GM21717 (cell line): ENCODE measurements around the gene SPEG.

Experiments
- ATAC-seq: cut with Tn5 transposase; IDR thresholded peaks from one replicate; pipeline ENCODE4 v1.9.1; 2021; ENCODE audit warnings: mild to moderate bottlenecking, moderate library complexity; ENCODE audit not compliant: unreplicated experiment

SPEG gene

GRCh38 chr2:219508444-219508734 is 73.7 kb downstream of the SPEG start:
- ATAC-seq = no peak

GRCh38 chr2:219508971-219509779 is 74.5 kb downstream of the SPEG start:
- ATAC-seq = no peak

GRCh38 chr2:219509780-219510511 is 75.3 kb downstream of the SPEG start:
- no peak for ATAC-seq

GRCh38 chr2:219510512-219511135 is 76.0 kb downstream of the SPEG start:
- ATAC-seq = no peak

- no peak for ATAC-seq
These were observed 77.1 kb downstream of the SPEG start for GRCh38 chr2:219511547-219512325.

GRCh38 chr2:219512524-219513216 is 78.0 kb downstream of the SPEG start:
- no peak for ATAC-seq

GRCh38 chr2:219513787-219514186 is 79.1 kb downstream of the SPEG start:
- no peak for ATAC-seq

- no peak for ATAC-seq
These were observed 79.6 kb downstream of the SPEG start, which contains the start of gene ASIC4 for GRCh38 chr2:219514196-219514761. Gene ASIC4 (plus strand): TSS chr2:219514482. CDS start chr2:219514725, 243 bp downstream.

GRCh38 chr2:219514836-219515235 is 80.2 kb downstream of the SPEG start:
- no peak for ATAC-seq

GRCh38 chr2:219515874-219516629 is 81.4 kb downstream of the SPEG start:
- ATAC-seq = no peak

GRCh38 chr2:219516888-219517287 is 82.2 kb downstream of the SPEG start:
- no peak for ATAC-seq

GRCh38 chr2:219517954-219518778 is 83.5 kb downstream of the SPEG start:
- ATAC-seq = no peak

- ATAC-seq = no peak
These were observed 84.9 kb downstream of the SPEG start for GRCh38 chr2:219519526-219519916.

GRCh38 chr2:219520079-219520478 is 85.4 kb downstream of the SPEG start:
- no peak for ATAC-seq

GRCh38 chr2:219521066-219521880 is 86.6 kb downstream of the SPEG start:
- ATAC-seq = no peak

GRCh38 chr2:219522111-219523030 is 87.7 kb downstream of the SPEG start:
- no peak for ATAC-seq
